Cortex of kidney (tissue), 1 donor: ENCODE measurements around the gene RORC.

Experiments used
- DNase-seq: peaks from one replicate; lab custom pipeline; 2025; lab: John Stamatoyannopoulos, UW

RORC gene

GRCh38 chr1:151847867-151848596, 16.4 kb upstream of the RORC start:
- no peak for DNase-seq

- DNase-seq: no peak
Measured at GRCh38 chr1:151846686-151847237, 15.2 kb upstream of the RORC start.

- DNase-seq: no peak
Measured at GRCh38 chr1:151846062-151846568, 14.5 kb upstream of the RORC start.

- DNase-seq: no peak
Measured at GRCh38 chr1:151843398-151843797, 11.8 kb upstream of the RORC start.

- DNase-seq: no peak
Measured at GRCh38 chr1:151841141-151841540, 9.5 kb upstream of the RORC start.

GRCh38 chr1:151840421-151840820, 8.8 kb upstream of the RORC start:
- no peak for DNase-seq

GRCh38 chr1:151839457-151840403, 8.1 kb upstream of the RORC start, which contains the start of gene C2CD4D:
TSS of gene C2CD4D (minus strand) at chr1:151839820. CDS start at chr1:151838989, 831 bp downstream.
- DNase-seq: no peak

- no peak for DNase-seq
Measured at GRCh38 chr1:151839082-151839412, 7.4 kb upstream of the RORC start.

GRCh38 chr1:151838222-151839081, 6.8 kb upstream of the RORC start:
- DNase-seq: no peak

- DNase-seq: no peak
Measured at GRCh38 chr1:151837884-151838221, 6.3 kb upstream of the RORC start.

GRCh38 chr1:151837197-151837596, 5.6 kb upstream of the RORC start:
- DNase-seq: no peak

- no peak for DNase-seq
Measured at GRCh38 chr1:151835596-151835995, 4.0 kb upstream of the RORC start.

- no peak for DNase-seq
Measured at GRCh38 chr1:151834239-151834638, 2.6 kb upstream of the RORC start.

- no peak for DNase-seq
Measured at GRCh38 chr1:151833172-151833900, 1.7 kb upstream of the RORC start.

GRCh38 chr1:151832318-151832980, 847 bp upstream of the RORC start:
- peak; percentile 52 for DNase-seq

- no peak for DNase-seq
Measured at GRCh38 chr1:151831256-151831591, 378 bp downstream of the RORC start.

- no peak for DNase-seq
Measured at GRCh38 chr1:151830055-151830454, 1.5 kb downstream of the RORC start.

- no peak for DNase-seq
Measured at GRCh38 chr1:151829352-151830046, 2.1 kb downstream of the RORC start.

GRCh38 chr1:151828921-151829320, 2.7 kb downstream of the RORC start:
- DNase-seq: no peak

- DNase-seq: no peak
Measured at GRCh38 chr1:151827853-151828252, 3.7 kb downstream of the RORC start.
